Activated CD4-positive, alpha-beta T cell treated with anti-CD3 and anti-CD28 coated beads for 24 hours (primary cell): ENCODE data around the gene CYP2C8.
"Not testable (repeated sequence)": the region's sequence is repeated elsewhere in the genome, so short reads cannot be mapped to it uniquely, and the experiment has no call there.

Experiments
- DNase-seq, 2 donors: peaks; one replicate each; pipeline ENCODE4 v3.0.0-alpha.2; 2020; ENCODE audit warnings: low read depth in 2 of 2

Gene CYP2C8

DNA sequence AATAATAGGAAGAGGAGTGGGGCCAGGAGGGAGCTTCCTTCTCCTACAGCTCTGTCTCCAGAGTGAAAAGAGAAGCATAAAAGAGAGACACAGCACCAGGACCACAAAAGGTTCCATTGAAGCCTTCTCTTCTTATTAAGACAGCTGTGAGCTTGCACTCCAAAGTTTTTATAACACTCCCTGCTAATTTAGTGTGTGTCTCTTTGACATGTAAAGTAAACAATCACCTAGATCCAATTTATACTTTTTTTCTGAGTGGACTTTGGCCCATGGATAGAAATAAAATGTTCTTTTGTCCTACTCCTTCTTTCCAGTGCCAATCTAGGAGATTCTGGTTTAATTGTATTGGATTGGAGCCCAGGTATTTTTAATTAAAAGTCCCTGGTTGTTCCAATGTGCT is at the start of gene CYP2C8:
Gene CYP2C8, minus strand, starts transcription at position 212 of the 400 bp plus-strand sequence. Its CDS starts 95 bp downstream, at position 117.
- no peak for DNase-seq

GRCh38 chr10:95116869-95117269 is 47.6 kb upstream of the CYP2C8 start:
- no peak for DNase-seq

DNA sequence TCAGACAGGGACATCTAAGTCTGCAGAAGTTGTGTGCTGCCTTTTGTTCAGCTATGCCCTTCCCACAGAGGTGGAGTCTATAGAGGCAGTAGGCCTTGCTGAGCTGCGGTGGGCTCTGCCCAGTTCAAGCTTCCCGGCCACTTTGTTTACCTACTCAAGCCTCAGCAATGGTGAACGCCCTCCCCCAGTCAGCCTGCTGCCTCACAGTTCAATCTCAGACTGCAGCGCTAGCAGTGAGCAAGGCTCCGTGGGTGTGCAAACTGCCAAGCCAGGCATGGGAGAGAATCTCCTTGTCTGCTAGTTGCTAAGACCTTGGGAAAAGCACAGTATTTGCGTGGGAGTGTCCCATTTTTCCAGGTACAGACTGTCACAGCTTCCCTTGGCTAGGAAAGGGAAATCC is 41.5 kb upstream of the CYP2C8 start:
- not testable (repeated sequence) for DNase-seq

DNA sequence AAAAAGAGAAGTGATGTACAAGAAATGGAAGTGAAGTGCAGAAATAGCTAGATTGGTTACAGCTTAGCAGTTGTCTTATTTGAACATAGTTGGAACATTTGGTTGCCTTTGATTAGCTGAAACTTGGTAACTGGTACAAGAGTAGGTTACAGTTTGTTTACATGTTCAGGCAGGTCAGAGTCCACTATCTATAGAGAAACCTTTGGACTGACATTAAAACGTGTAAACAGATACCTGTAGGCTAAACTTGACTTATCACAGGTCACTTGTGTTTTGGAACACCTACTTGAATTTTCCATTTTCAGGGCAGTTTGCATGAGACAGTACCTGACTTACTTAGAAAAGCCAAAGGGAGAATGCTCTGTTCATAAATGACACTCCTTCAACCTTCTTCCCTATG is 28.5 kb upstream of the CYP2C8 start:
- DNase-seq: no peak

DNA sequence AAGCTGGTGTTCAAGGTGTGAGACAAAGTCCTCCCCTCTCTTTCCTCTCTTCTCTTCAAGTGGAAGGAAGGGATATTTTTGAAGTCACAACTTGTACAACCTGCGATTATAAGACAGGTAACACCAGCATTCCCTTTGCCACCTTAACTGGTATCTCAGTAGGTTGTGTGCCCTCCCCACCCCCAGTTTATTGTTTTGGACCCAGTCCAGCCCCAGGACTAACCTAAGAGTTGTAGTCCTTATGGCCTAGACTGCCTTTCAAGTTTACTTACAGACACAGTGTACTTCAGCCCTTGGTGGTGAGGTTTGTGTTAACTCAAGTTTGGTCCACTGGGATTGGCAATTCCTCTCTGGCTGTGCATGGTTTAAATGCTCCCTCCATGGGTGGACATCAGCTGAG is 26.8 kb upstream of the CYP2C8 start:
- no peak for DNase-seq

- not testable (repeated sequence) for DNase-seq
Measured at GRCh38 chr10:95079626-95080025, 10.3 kb upstream of the CYP2C8 start.

- DNase-seq: no peak
Measured at GRCh38 chr10:95077556-95077955, 8.3 kb upstream of the CYP2C8 start.

- no peak for DNase-seq
Measured at GRCh38 chr10:95071107-95071660, 1.9 kb upstream of the CYP2C8 start.

GRCh38 chr10:95064125-95064524 is 5.2 kb downstream of the CYP2C8 start:
- not testable (repeated sequence) for DNase-seq

GRCh38 chr10:95056744-95057363 is 12.4 kb downstream of the CYP2C8 start:
- no peak for DNase-seq

DNA sequence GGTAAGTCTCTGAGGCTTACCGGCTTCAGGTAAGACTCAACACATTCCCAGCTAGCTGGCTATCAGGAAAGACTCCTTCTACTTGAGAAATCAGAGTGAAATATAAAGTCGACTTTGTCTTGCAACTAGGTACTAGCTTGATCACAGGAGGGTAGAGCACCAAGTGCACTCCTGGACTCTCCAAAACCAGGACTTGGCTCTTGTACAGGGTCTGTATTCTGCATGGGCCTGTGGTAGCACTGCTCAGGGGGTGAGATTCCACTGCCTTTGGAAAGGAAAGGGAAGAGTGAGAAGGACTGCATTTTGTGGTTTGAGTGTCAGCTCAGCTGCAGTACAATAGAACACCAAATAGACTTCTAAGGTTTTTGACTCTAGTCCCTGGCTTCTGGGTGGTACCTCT is 19.4 kb downstream of the CYP2C8 start:
- DNase-seq: no peak

- DNase-seq: no peak
Measured at GRCh38 chr10:95048206-95048605, 21.1 kb downstream of the CYP2C8 start.

DNA sequence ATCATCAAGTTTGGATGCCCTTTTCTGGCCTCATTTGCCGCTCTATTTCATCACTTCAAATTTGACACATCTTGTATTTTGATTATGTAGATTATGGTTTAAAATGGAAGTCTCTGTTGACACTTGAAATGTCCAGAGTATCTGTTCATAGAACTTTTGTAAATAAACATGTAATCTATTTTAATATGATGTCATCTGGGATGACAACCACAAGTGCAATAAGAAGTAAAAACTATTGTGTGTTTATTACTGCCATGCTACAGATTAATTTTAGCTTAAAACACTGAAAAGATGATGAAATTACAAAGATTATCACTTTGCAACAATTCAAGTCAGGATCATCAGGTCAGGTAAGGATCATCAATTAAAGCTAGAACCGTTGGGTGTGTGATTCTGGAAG is 30.0 kb downstream of the CYP2C8 start:
- no peak for DNase-seq

- DNase-seq: no peak
Measured at GRCh38 chr10:95035332-95036295, 33.7 kb downstream of the CYP2C8 start.

- no peak for DNase-seq
Measured at GRCh38 chr10:95034401-95034800, 34.9 kb downstream of the CYP2C8 start.

GRCh38 chr10:95031656-95032055 is 37.6 kb downstream of the CYP2C8 start:
- no peak for DNase-seq

GRCh38 chr10:95026461-95026860 is 42.8 kb downstream of the CYP2C8 start:
- DNase-seq: no peak

GRCh38 chr10:94997741-94998174 is 71.5 kb downstream of the CYP2C8 start:
- no peak for DNase-seq

- DNase-seq: no peak
Measured at GRCh38 chr10:94992811-94993210, 76.5 kb downstream of the CYP2C8 start.

DNA sequence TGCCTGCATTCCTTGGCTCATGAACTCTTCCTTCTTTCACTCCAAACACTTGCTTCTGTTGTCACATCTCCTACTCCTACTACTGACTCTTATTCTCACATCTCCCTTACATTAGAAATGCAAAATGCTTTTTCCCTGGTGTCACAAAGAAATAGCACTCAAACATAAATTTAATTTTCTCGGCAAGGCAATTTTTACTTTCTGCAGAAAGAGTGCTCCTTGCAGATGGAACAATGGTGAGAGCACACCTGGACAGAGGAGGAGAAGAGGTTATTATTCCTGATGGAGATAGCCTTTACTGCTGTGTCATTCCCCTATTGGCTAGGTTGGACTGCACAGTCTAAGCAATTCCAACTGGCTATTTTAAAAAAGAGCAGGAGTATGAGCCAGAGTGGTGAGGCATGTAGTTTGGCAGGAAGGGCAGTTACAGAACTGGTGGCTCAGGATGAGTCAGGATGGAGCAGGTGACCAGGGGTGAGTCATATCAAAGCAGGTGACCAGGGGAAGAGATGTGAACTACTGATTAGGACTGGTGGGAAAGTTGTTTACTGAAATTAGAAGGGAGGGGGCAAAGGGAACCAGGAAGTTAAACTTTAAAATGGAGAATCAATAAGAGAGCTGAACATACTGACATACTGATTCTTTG is 77.9 kb downstream of the CYP2C8 start:
- no peak for DNase-seq

GRCh38 chr10:94989192-94989591 is 80.1 kb downstream of the CYP2C8 start:
- DNase-seq: no peak
